Erythroblast (primary cell): ENCODE results near the gene FAM185A.
"Not testable (repeated sequence)": the region's sequence is repeated elsewhere in the genome, so short reads cannot be mapped to it uniquely, and the experiment has no call there.

Experiments
- GATA1 ChIP-seq: IDR thresholded peaks from 2 replicates; pipeline ENCODE4 v1.6.1; 2011; ENCODE audit warnings: low read depth, mild to moderate bottlenecking, control low read depth, low read length, moderate library complexity
- POLR2A ChIP-seq: IDR thresholded peaks from 2 replicates; pipeline ENCODE4 v1.6.1; 2011; ENCODE audit warnings: mild to moderate bottlenecking, low read length

- not testable (repeated sequence) for TF ChIP-seq POLR2A, GATA1
Measured at GRCh38 chr7:102745494-102746288, 3.1 kb upstream of the FAM185A start.
